H9 (cell line): ENCODE results near the gene KCTD17. TPM values are rescaled to one million over a fixed set of nuclear protein-coding genes. Genes with fewer than 3 reads are reported as not detected.

ENCODE experiments used
- DNase-seq: peaks from one replicate; pipeline ENCODE4 v3.0.0-alpha.2; 2017
- H2AFZ ChIP-seq: one replicate; pipeline ENCODE4 v1.6.1; 2013; ENCODE audit warnings: mild to moderate bottlenecking, low read length, control low read depth, moderate library complexity
- H2AK5ac ChIP-seq: 2 replicates; pipeline ENCODE4 v1.6.1; 2013; ENCODE audit warnings: low read length, control low read depth, mixed read lengths; ENCODE audit not compliant: insufficient read length
- H2BK120ac ChIP-seq: one replicate; pipeline ENCODE4 v1.6.1; 2013; ENCODE audit warnings: low read depth, mild to moderate bottlenecking, low read length, control low read depth, inconsistent platforms; ENCODE audit not compliant: poor library complexity, severe bottlenecking
- H2BK12ac ChIP-seq: 2 replicates; pipeline ENCODE4 v1.6.1; 2013; ENCODE audit warnings: low read length, control low read depth, mixed read lengths, low read depth; ENCODE audit not compliant: insufficient read length
- H2BK15ac ChIP-seq: 2 replicates; pipeline ENCODE4 v1.6.1; 2013; ENCODE audit warnings: low read depth, low read length, control low read depth
- H2BK20ac ChIP-seq: one replicate; pipeline ENCODE4 v1.6.1; 2013; ENCODE audit warnings: low read depth, mild to moderate bottlenecking, low read length, control low read depth, inconsistent platforms; ENCODE audit not compliant: poor library complexity, severe bottlenecking
- H2BK5ac ChIP-seq: 2 replicates; pipeline ENCODE4 v1.6.1; 2013; ENCODE audit warnings: low read length, control low read depth, mixed read lengths; ENCODE audit not compliant: insufficient read length
- H3K14ac ChIP-seq: 2 replicates; pipeline ENCODE4 v1.6.1; 2013; ENCODE audit warnings: low read length, control low read depth; ENCODE audit not compliant: insufficient read depth
- H3K18ac ChIP-seq: 2 replicates; pipeline ENCODE4 v1.6.1; 2013; ENCODE audit warnings: low read depth, mild to moderate bottlenecking, mixed read lengths, low read length, control low read depth; ENCODE audit not compliant: insufficient read length
- H3K23ac ChIP-seq: 2 replicates; pipeline ENCODE4 v1.6.1; 2013; ENCODE audit warnings: low read length, control low read depth, mixed read lengths, low read depth; ENCODE audit not compliant: insufficient read length
- H3K23me2 ChIP-seq: 2 replicates; pipeline ENCODE4 v1.6.1; 2013; ENCODE audit warnings: low read depth, mild to moderate bottlenecking, mixed read lengths, low read length, control low read depth; ENCODE audit not compliant: insufficient read length, poor library complexity, severe bottlenecking
- H3K27ac ChIP-seq: 2 replicates; pipeline ENCODE4 v1.5.1; 2013; ENCODE audit warnings: low read length, control low read depth, mixed read lengths, low read depth; ENCODE audit not compliant: insufficient read length
- H3K27me3 ChIP-seq: 2 replicates; pipeline ENCODE4 v1.6.1; 2013; ENCODE audit warnings: low read length, control low read depth, inconsistent platforms; ENCODE audit not compliant: insufficient read depth
- H3K4ac ChIP-seq: 2 replicates; pipeline ENCODE4 v1.6.1; 2013; ENCODE audit warnings: low read depth, mild to moderate bottlenecking, control low read depth, inconsistent platforms, low read length, moderate library complexity
- H3K4me1 ChIP-seq: 2 replicates; pipeline ENCODE4 v1.6.1; 2013; ENCODE audit warnings: low read length, control low read depth, inconsistent platforms; ENCODE audit not compliant: insufficient read depth
- H3K4me2 ChIP-seq: 2 replicates; pipeline ENCODE4 v1.6.1; 2013; ENCODE audit warnings: low read length, control low read depth, mixed read lengths; ENCODE audit not compliant: insufficient read length, insufficient read depth
- H3K56ac ChIP-seq: 2 replicates; pipeline ENCODE4 v1.6.1; 2013; ENCODE audit warnings: low read depth, mild to moderate bottlenecking, mixed read lengths, low read length, control low read depth; ENCODE audit not compliant: insufficient read length
- H3K79me1 ChIP-seq: 2 replicates; pipeline ENCODE4 v1.6.1; 2013; ENCODE audit warnings: low read depth, mild to moderate bottlenecking, moderate library complexity, low read length, control low read depth, inconsistent platforms; ENCODE audit not compliant: insufficient read depth, poor library complexity, severe bottlenecking
- H3K79me2 ChIP-seq: 2 replicates; pipeline ENCODE4 v1.6.1; 2013; ENCODE audit warnings: low read length, control low read depth, inconsistent platforms; ENCODE audit not compliant: insufficient read depth
- H3K9ac ChIP-seq: 2 replicates; pipeline ENCODE4 v1.6.1; 2013; ENCODE audit warnings: low read length, control low read depth, mixed read lengths; ENCODE audit not compliant: insufficient read length; ENCODE audit errors: extremely low read depth
- H3K9me3 ChIP-seq: one replicate; pipeline ENCODE4 v1.6.1; 2013; ENCODE audit warnings: low read depth, low read length, inconsistent platforms; ENCODE audit not compliant: control insufficient read depth
- H3T11ph ChIP-seq: one replicate; pipeline ENCODE4 v1.6.1; 2013; ENCODE audit warnings: mild to moderate bottlenecking, low read length, control low read depth, inconsistent platforms
- H4K20me1 ChIP-seq: one replicate; pipeline ENCODE4 v1.6.1; 2013; ENCODE audit not compliant: control insufficient read depth, insufficient read length, insufficient read depth
- H4K5ac ChIP-seq: 2 replicates; pipeline ENCODE4 v1.6.1; 2013; ENCODE audit warnings: low read depth, mild to moderate bottlenecking, mixed read lengths, low read length, control low read depth; ENCODE audit not compliant: insufficient read length
- H4K8ac ChIP-seq: replicated peaks from 2 replicates; pipeline ENCODE4 v1.6.1; 2013; ENCODE audit warnings: low read length, control low read depth, mixed read lengths, low read depth; ENCODE audit not compliant: insufficient read length
- H4K91ac ChIP-seq: 2 replicates; pipeline ENCODE4 v1.6.1; 2013; ENCODE audit warnings: low read depth, mild to moderate bottlenecking, moderate library complexity, mixed read lengths, low read length, control low read depth; ENCODE audit not compliant: insufficient read length
- H3K27ac Mint-ChIP-seq, 3 experiments: 2 replicates in 2 of 3; 3 replicates in 1 of 3; pipeline ENCODE4 v1.8.0; 2020 to 2021; ENCODE audit warnings: mixed read lengths in 3 of 3, mild to moderate bottlenecking in 1 of 3, moderate library complexity in 1 of 3
- H3K27me3 Mint-ChIP-seq: 2 replicates; pipeline ENCODE4 v1.8.0; 2021; ENCODE audit warnings: low read depth, mild to moderate bottlenecking, moderate library complexity, mixed read lengths
- H3K36me3 Mint-ChIP-seq, 3 experiments: 2 replicates in 2 of 3; 3 replicates in 1 of 3; pipeline ENCODE4 v1.8.0; 2020 to 2021; ENCODE audit warnings: low read depth in 3 of 3, mixed read lengths in 3 of 3; ENCODE audit not compliant: insufficient read depth in 1 of 3
- H3K4me1 Mint-ChIP-seq, 2 experiments: 2 replicates each; pipeline ENCODE4 v1.8.0; 2020; ENCODE audit warnings: mixed read lengths in 2 of 2
- H3K4me3 Mint-ChIP-seq, 2 experiments: 2 replicates in 1 of 2; 3 replicates in 1 of 2; pipeline ENCODE4 v1.8.0; 2020 to 2021; ENCODE audit warnings: mild to moderate bottlenecking in 2 of 2, mixed read lengths in 2 of 2, moderate library complexity in 1 of 2
- H3K9me3 Mint-ChIP-seq, 2 experiments: 2 replicates in 1 of 2; 3 replicates in 1 of 2; pipeline ENCODE4 v1.8.0; 2020; ENCODE audit warnings: mild to moderate bottlenecking in 2 of 2, mixed read lengths in 2 of 2, moderate library complexity in 1 of 2
- CTCF ChIP-seq: fragments of 200-600 bp; sonication (generic); conservative IDR thresholded peaks from 3 replicates; pipeline ENCODE4 v1.8.0; 2021; ENCODE audit warnings: antibody characterized with exemption, mild to moderate bottlenecking
- WGBS: extraction: QIAGEN DNeasy Blood & Tissue Kit; methylation state at CpG from one replicate; pipeline ENCODE4 v1.1.7; 2013; ENCODE audit warnings: missing lambda C conversion rate, low lambda C conversion rate, mixed read lengths; ENCODE audit not compliant: insufficient read length; ENCODE audit errors: extremely low coverage; 5-methylcytosine and 5-hydroxymethylcytosine counted together
- total RNA-seq: library from RNA; stranded (reverse); gene quantifications from 2 replicates; pipeline ENCODE4 v1.2.1, GENCODE V29; 2021

Gene KCTD17
- total RNA-seq, 1 experiment from 2014 or later, result 34.1 TPM

- Mint-ChIP-seq H3K4me3 (no peak overlapping the region), H3K9me3 (no peaks in the 10 kb centered on the region), H3K27ac (no peak overlapping the region), H3K27me3 (peaks cover 52% of the 10 kb centered on the region), H3K36me3 (no peaks in the 10 kb centered on the region), H3K4me1 (peaks cover 10 to 19% of the 10 kb centered on the region in 2 experiments)
- H3K9ac ChIP-seq, result no peak overlapping the region
- no peak overlapping the region for H3T11ph ChIP-seq
- no peak overlapping the region for H2BK12ac ChIP-seq
- H4K20me1 ChIP-seq, result no peaks in the 10 kb centered on the region
- H4K5ac ChIP-seq, result no peak overlapping the region
- no peaks in the 10 kb centered on the region for H3K9me3 ChIP-seq
- no peaks in the 10 kb centered on the region for H3K79me2 ChIP-seq
- no peak for DNase-seq
- H3K4me2 ChIP-seq, result no peak overlapping the region
- H4K8ac ChIP-seq, result no peak overlapping the region
- H2BK20ac ChIP-seq, result no peak overlapping the region
- no peak overlapping the region for H3K56ac ChIP-seq
- no peak overlapping the region for H3K14ac ChIP-seq
- WGBS, result no CpG with 5 or more reads among the region's 17 CpGs
- no peaks in the 10 kb centered on the region for H3K79me1 ChIP-seq
- no peaks in the 10 kb centered on the region for H3K4me1 ChIP-seq
- TF ChIP-seq CTCF, result no peak
- H2BK5ac ChIP-seq, result no peak overlapping the region
- H3K23ac ChIP-seq, result no peak overlapping the region
- no peak overlapping the region for H2BK120ac ChIP-seq
- H3K27me3 ChIP-seq, result no peaks in the 10 kb centered on the region
- H3K27ac ChIP-seq, result no peak overlapping the region
- no peak overlapping the region for H3K4ac ChIP-seq
- H2AFZ ChIP-seq, result no peak overlapping the region
- H3K23me2 ChIP-seq, result no peaks in the 10 kb centered on the region
- H2BK15ac ChIP-seq, result no peak overlapping the region
- no peak overlapping the region for H2AK5ac ChIP-seq
- no peak overlapping the region for H4K91ac ChIP-seq
- H3K18ac ChIP-seq, result no peak overlapping the region
Measured at GRCh38 chr22:37088750-37089408, 37.3 kb downstream of the KCTD17 start.
